Measurements from ENCODE around the gene TBP. TPM values are rescaled to one million over a fixed set of nuclear protein-coding genes. Genes with fewer than 3 reads are reported as not detected.
"Not testable (repeated sequence)": the region's sequence is repeated elsewhere in the genome, so short reads cannot be mapped to it uniquely, and the experiment has no call there.

The TBP gene
- 10 to 100 TPM; 19.6 to 36.9 TPM for total RNA-seq

DNA sequence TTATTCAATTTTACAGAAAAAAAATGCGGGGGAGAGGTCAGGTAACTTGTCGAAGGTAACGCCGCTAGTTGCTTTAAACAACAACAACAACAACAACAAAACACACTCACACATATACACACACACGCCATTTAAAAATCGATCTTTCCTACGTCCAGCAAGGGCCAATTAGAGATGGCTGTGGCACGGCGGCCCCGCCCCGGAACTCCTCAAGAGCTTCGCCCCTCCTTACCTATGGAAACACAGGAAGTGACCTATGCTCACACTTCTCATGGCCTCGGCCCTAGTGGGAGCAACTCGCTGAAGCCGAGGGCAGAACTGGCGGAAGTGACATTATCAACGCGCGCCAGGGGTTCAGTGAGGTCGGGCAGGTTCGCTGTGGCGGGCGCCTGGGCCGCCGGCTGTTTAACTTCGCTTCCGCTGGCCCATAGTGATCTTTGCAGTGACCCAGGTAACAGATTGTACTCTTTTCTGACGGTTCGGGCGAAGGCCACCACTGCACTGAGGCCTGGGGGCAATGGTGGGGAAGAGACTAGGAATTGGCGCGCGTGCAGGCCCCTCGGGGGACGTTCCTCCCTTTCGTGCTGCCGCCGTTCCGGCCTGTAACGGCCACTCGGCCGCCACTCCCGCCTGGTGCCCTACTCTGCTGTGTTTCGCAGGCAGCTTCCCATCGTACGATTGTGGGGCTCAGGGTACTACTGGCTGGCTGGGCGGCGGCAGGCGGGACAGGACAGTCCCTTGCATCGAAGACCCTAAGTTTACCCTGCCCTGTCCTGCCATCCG, at the start of gene TBP:
TSS of gene TBP (plus strand) at position 357 of the 783 bp plus-strand sequence. CDS start 2,661 bp downstream, outside the sequence.
- H3K4me1 ChIP-seq (replicated peaks) = peaks cover 27% of the 10 kb centered on the region
- no peaks in the 10 kb centered on the region for H3K36me3 ChIP-seq
- DNase-seq (ENCODE audit: low spot score) = peak; percentile 98
- TF ChIP-seq POLR2A (IDR thresholded peaks at IDR 0.05) (peak; percentile 38), POLR2AphosphoS5 (IDR thresholded peaks at IDR 0.05) (peak; percentile 99)
- TF ChIP-seq, protein P1, sequence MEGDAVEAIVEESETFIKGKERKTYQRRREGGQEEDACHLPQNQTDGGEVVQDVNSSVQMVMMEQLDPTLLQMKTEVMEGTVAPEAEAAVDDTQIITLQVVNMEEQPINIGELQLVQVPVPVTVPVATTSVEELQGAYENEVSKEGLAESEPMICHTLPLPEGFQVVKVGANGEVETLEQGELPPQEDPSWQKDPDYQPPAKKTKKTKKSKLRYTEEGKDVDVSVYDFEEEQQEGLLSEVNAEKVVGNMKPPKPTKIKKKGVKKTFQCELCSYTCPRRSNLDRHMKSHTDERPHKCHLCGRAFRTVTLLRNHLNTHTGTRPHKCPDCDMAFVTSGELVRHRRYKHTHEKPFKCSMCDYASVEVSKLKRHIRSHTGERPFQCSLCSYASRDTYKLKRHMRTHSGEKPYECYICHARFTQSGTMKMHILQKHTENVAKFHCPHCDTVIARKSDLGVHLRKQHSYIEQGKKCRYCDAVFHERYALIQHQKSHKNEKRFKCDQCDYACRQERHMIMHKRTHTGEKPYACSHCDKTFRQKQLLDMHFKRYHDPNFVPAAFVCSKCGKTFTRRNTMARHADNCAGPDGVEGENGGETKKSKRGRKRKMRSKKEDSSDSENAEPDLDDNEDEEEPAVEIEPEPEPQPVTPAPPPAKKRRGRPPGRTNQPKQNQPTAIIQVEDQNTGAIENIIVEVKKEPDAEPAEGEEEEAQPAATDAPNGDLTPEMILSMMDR (IDR thresholded peaks at IDR 0.05) = peak in 2 of 4 experiments; percentile 16 to 27
- WGBS = 0% methylated on average over 51 of the region's 51 CpGs
- H3K27me3 ChIP-seq (replicated peaks; ENCODE audit: insufficient read depth) = no peaks in the 10 kb centered on the region
- intact Hi-C loops (cut with DNase I) = loop anchor here (2.0 kb wide), 1 partner anchor 803 kb away; the partner anchor contains the start of genes DYNLT2 and ERMARD
- H3K9me3 ChIP-seq = no peaks in the 10 kb centered on the region
- H3K27ac ChIP-seq = peak within 1 kb of the TSS; percentile 91 to 92
- peak within 1 kb of the TSS; percentile 93 to 96 for H3K4me3 ChIP-seq

DNA sequence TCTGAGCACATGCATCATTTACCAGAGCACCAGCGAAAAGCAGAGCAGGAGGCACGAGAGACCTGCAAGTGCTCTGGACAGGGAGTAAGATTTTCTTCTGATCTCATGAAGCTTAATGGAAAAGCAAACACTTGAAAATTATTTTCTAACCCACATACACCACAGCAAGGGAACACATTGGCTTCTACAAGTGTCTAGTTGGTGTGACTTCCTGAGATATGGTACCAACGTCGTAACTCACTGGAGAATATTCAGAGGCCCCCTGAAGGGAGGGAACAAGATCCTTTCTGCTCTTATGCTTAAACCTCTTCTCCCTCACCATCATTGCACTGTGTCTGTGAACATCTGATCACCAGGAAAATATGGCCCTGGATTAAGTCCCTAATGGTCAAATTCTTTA, 49.7 kb upstream of the TBP start:
- H3K4me1 ChIP-seq (replicated peaks) = no peaks in the 10 kb centered on the region
- H3K27me3 ChIP-seq (replicated peaks; ENCODE audit: insufficient read depth) = peaks cover 2% of the 10 kb centered on the region
- H3K27ac ChIP-seq = no peak overlapping the region
- 63% methylated on average over 4 of the region's 4 CpGs for WGBS
- no peak for DNase-seq (ENCODE audit: low spot score)
- H3K4me3 ChIP-seq = no peak overlapping the region
- no peak for TF ChIP-seq POLR2AphosphoS5 (IDR thresholded peaks at IDR 0.05)
- TF ChIP-seq, protein P1 (IDR thresholded peaks at IDR 0.05) = no peak
- no peak for TF ChIP-seq POLR2A (IDR thresholded peaks at IDR 0.05)
- no peaks in the 10 kb centered on the region for H3K36me3 ChIP-seq
- intact Hi-C loops (cut with DNase I) = no loop called here
- H3K9me3 ChIP-seq = no peaks in the 10 kb centered on the region

DNA sequence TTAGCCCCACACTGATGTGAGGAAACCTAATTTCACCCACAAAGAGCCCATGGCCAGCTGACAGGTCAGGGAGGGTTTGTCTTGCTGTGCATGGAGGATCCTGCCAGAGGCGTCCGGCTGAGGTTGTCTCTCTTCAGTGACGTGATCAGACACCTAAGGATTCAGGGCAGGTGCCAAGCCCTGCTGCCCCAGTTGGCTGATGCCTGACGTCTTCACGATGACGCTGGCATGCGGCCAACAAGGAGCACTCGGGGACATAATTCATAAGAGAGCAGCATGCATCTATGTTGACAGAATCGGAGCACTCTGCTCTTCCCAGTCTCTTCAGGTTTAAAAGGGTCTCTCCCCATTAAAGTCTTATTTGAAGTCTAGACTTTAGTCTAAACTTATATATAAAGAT, 48.9 kb upstream of the TBP start:
- intact Hi-C loops (cut with DNase I) = no loop called here
- no peak overlapping the region for H3K27ac ChIP-seq
- H3K4me3 ChIP-seq = no peak overlapping the region
- TF ChIP-seq, protein P1 (IDR thresholded peaks at IDR 0.05) = no peak
- TF ChIP-seq POLR2AphosphoS5 (IDR thresholded peaks at IDR 0.05) = no peak
- TF ChIP-seq POLR2A (IDR thresholded peaks at IDR 0.05) = no peak
- 9% methylated on average over 9 of the region's 9 CpGs for WGBS
- no peaks in the 10 kb centered on the region for H3K36me3 ChIP-seq
- H3K9me3 ChIP-seq = no peaks in the 10 kb centered on the region
- no peak for DNase-seq (ENCODE audit: low spot score)
- H3K27me3 ChIP-seq (replicated peaks; ENCODE audit: insufficient read depth) = peaks cover 2% of the 10 kb centered on the region
- H3K4me1 ChIP-seq (replicated peaks) = no peaks in the 10 kb centered on the region

DNA sequence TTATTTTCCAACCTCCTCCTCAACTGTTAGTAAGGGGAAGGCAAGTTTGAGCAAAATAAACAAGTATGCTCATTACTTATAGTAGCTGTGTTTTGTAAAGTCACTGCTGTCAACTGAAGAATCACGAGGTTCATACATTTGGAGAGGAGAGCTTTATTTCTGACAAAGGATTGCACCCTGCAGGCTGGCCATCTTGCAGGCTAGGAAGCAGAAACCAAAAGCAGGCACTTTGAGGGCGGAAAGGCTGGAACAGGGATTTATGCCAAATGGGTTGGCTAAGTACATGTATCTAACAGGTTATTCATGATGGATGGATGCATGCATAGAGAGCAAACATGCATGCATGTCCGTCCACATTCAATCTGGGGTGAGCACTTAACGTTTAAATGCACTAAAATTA, 47.7 kb upstream of the TBP start:
- Histone ChIP-seq H3K9me3 (no peaks in the 10 kb centered on the region), H3K27ac (no peak overlapping the region), H3K27me3 (replicated peaks; ENCODE audit: insufficient read depth) (peaks cover 2% of the 10 kb centered on the region), H3K36me3 (no peaks in the 10 kb centered on the region), H3K4me1 (replicated peaks) (no peaks in the 10 kb centered on the region), H3K4me3 (no peak overlapping the region)
- DNase-seq (ENCODE audit: low spot score) = no peak
- intact Hi-C loops (cut with DNase I) = no loop called here
- TF ChIP-seq POLR2AphosphoS5 (IDR thresholded peaks at IDR 0.05) = no peak
- TF ChIP-seq, protein P1 (IDR thresholded peaks at IDR 0.05) = no peak
- TF ChIP-seq POLR2A (IDR thresholded peaks at IDR 0.05) = no peak
- 75% methylated on average over 4 of the region's 4 CpGs for WGBS

DNA sequence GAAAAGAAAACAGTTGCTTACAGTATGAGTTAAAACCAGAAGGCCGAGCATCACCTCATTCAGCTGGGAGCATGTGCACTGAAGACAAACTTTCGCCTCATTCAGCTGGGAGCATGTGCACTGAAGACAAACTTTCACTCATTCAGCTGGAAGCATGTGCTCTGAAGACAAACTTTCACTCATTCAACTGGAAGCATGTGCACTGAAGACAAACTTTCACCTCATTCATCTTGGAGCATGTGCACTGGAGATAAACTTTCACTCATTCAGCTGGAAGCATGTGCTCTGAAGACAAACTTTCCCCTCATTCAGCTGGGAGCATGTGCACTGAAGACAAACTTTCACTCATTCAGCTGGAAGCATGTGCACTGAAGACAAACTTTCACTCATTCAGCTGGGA, 46.4 kb upstream of the TBP start:
- H3K36me3 ChIP-seq; DNase-seq (ENCODE audit: low spot score); H3K9me3 ChIP-seq; H3K4me1 ChIP-seq (replicated peaks); intact Hi-C loops (cut with DNase I); H3K27me3 ChIP-seq (replicated peaks; ENCODE audit: insufficient read depth); H3K4me3 ChIP-seq; H3K27ac ChIP-seq: not testable (repeated sequence)
- 90% methylated on average over 2 of the region's 2 CpGs for WGBS

DNA sequence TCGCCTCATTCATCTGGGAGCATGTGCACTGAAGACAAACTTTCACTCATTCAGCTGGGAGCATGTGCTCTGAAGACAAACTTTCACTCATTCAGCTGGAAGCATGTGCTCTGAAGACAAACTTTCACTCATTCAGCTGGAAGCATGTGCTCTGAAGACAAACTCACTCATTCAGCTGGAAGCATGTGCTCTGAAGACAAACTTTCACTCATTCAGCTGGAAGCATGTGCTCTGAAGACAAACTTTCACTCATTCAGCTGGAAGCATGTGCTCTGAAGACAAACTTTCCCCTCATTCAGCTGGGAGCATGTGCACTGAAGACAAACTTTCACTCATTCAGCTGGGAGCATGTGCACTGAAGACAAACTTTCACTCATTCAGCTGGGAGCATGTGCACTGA, 45.9 kb upstream of the TBP start:
- H3K36me3 ChIP-seq; DNase-seq (ENCODE audit: low spot score); H3K27ac ChIP-seq; H3K27me3 ChIP-seq (replicated peaks; ENCODE audit: insufficient read depth); H3K4me1 ChIP-seq (replicated peaks); intact Hi-C loops (cut with DNase I); H3K9me3 ChIP-seq; H3K4me3 ChIP-seq: not testable (repeated sequence)
- 80% methylated on average over 1 of the region's 1 CpG for whole genome bisulfite sequencing

DNA sequence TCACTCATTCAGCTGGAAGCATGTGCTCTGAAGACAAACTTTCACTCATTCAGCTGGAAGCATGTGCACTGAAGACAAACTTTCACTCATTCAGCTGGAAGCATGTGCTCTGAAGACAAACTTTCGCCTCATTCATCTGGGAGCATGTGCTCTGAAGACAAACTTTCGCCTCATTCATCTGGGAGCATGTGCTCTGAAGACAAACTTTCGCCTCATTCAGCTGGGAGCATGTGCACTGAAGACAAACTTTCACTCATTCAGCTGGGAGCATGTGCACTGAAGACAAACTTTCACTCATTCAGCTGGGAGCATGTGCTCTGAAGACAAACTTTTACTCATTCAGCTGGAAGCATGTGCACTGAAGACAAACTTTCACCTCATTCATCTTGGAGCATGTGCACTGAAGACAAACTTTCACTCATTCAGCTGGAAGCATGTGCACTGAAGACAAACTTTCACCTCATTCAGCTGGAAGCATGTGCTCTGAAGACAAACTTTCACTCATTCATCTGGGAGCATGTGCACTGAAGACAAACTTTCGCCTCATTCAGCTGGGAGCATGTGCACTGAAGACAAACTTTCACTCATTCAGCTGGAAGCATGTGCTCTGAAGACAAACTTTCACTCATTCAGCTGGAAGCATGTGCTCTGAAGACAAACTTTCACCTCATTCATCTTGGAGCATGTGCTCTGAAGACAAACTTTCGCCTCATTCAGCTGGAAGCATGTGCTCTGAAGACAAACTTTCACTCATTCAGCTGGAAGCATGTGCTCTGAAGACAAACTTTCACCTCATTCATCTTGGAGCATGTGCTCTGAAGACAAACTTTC, 45.1 kb upstream of the TBP start:
- DNase-seq (ENCODE audit: low spot score); H3K4me1 ChIP-seq (replicated peaks); H3K27ac ChIP-seq; intact Hi-C loops (cut with DNase I); H3K9me3 ChIP-seq; H3K27me3 ChIP-seq (replicated peaks; ENCODE audit: insufficient read depth); H3K4me3 ChIP-seq; H3K36me3 ChIP-seq: not testable (repeated sequence)
- WGBS = 94% methylated on average over 5 of the region's 5 CpGs

Measured in prostate gland (tissue), 2 donors.